GM21825 (cell line): ENCODE measurements around the gene KRTAP10-10.
"Not testable (repeated sequence)": the region's sequence is repeated elsewhere in the genome, so short reads cannot be mapped to it uniquely, and the experiment has no call there.

Experiments
- ATAC-seq: cut with Tn5 transposase; IDR thresholded peaks from one replicate; pipeline ENCODE4 v1.9.1; 2021; ENCODE audit warnings: mild to moderate bottlenecking, moderate library complexity; ENCODE audit not compliant: unreplicated experiment

Gene KRTAP10-10, protein sequence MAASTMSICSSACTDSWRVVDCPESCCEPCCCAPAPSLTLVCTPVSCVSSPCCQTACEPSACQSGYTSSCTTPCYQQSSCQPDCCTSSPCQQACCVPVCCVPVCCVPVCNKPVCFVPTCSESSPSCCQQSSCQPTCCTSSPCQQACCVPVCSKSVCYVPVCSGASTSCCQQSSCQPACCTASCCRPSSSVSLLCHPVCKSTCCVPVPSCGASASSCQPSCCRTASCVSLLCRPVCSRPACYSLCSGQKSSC

DNA sequence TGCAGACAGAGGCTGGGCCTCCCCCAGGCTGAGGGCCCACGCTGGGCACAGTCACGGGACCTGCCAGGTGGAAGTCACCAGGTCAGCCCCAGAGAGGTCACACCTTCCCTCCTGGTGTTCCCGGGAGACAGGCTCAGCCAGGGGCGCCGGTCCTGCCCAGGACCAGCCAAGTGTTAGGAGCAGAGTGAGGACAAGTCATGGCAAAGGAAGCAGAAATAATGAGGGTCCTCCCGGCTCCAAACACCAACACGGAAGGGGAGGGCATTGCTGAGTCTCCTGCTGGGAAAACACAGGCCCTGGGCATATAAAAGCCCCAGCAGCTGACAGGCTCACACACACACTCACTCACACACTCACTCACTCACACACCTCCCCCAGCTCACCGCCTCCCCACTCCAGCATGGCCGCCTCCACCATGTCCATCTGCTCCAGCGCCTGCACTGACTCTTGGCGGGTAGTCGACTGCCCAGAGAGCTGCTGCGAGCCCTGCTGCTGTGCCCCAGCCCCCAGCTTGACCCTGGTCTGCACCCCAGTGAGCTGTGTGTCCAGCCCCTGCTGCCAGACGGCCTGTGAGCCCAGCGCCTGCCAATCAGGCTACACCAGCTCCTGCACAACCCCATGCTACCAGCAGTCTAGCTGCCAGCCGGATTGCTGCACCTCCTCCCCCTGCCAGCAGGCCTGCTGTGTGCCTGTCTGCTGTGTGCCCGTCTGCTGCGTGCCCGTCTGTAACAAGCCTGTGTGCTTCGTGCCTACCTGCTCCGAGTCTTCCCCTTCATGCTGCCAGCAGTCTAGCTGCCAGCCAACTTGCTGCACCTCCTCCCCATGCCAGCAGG, at the start of gene KRTAP10-10:
Gene KRTAP10-10, plus strand, starts transcription at position 339 of the 833 bp plus-strand sequence. Its CDS starts 62 bp downstream, at position 401.
- ATAC-seq: no peak

DNA sequence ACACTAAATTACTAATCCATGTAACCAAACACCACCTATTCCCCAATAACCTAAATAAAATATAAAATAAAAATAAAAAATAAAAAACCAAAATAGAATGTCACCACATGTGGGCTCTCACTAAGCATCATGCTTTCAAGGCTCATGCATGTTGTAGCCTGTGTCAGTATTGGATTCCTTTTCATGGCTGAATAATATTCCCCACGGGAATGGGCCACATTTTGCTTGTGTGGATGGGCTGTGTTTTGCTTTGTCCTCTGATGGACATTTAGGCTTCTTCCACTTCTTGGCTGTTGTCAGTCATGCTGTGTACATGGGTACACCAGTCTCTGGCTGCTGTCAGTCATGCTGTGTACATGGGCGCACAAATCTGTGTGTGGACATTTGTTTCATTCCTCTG, 48.1 kb upstream of the KRTAP10-10 start:
- ATAC-seq: no peak

DNA sequence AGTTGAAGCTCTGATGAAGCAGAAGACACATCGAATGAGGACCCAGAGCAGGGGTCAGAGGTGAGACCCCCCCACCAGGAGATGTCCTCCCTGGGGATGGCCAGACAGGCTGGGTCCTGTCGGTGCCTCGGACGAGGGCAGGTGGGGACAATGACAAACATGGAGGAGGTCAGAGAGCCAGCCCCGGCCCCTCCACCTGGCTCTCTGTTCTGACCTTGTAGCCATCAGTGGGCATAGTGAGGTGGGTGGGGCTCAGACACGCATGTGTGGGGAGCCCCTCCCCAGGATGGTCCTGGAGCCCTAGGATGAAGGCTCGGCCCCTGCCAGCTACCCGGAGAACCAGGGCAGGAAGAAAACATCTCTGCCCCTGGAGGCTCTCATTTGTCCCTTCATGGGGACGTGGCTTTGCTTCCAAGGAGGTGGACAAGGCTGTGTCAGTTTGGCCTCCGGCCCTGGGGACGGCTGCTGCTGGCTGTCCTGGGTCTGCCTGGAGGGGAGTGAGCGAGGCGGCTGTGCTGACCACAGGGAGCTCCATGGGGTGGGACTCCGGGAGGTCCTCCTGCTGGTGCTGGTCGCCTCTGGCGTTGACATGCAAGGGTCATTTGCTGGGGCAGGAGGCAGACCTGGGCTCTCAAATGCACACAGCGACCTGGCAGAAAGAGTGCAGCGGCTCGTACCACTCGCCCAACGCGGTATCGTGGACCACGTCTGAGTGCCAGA, 47.4 kb upstream of the KRTAP10-10 start:
- ATAC-seq: no peak

DNA sequence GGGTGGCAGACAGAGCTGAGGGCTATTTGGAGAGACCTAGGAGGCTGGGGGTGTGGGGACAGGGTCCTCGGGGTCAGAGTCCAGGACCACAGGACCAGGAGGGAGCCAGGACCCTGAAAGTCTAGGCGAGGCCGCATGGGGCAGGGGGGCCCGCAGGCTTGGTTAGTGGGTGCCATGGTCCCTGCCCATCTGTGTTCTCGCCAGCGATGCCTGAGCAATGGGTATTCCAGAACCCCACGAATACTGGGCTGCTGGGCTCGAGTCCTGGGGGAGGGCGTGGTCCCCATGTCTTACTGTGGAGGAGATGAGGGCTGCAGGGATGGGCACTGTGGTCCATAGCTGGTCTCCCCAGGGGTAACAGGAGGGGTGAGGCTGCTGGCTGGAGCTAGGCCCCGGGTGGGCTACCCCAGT, 46.8 kb upstream of the KRTAP10-10 start:
- no peak for ATAC-seq

DNA sequence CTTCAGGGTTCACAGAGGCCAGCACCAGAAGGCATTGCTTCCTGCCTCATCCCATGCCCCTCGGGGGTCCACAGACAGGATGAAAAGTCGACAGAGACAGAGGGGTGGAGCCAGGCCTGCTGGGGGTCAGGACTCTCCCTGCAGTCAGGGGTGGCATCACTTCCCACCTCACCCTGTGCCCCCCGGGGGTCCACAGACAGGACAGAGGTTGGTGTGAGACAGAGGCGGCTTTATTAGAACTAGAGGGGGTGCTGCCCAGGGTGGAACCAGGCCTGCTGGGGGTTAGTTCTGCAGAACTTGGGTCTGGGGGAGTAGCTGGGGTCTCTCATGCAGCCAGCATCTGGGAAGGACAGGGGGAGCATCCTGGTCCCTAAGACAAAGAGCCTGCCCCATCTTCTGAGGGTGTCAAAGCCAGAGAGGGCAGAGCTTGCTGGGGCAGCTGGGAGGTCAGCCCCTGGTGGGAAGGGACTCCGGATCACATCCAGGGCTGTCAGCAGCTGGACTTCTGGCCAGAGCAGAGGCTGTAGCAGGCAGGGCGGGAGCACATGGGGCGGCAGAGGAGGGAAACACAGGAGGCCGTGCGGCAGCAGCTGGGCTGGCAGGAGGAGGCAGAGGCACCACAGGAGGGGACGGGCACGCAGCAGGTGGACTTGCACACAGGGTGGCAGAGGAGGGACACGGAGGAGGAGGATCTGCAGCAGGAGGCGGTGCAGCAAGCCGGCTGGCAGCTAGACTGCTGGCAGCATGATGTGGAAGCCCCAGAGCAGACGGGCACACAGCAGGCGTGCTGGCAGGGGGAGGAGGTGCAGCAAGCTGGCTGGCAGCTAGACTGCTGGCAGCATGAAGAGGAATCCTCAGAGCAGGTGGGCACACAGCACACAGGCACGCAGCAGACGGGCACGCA, 46.0 kb upstream of the KRTAP10-10 start:
- ATAC-seq: not testable (repeated sequence)

- ATAC-seq: not testable (repeated sequence)
Measured at GRCh38 chr21:44591801-44592130, 45.4 kb upstream of the KRTAP10-10 start.

- ATAC-seq: no peak
Measured at GRCh38 chr21:44592446-44593311, 44.5 kb upstream of the KRTAP10-10 start, which contains the start of gene KRTAP10-6. KRTAP10-6 (minus strand) TSS chr21:44592505; CDS start chr21:44592484, 21 bp downstream.

DNA sequence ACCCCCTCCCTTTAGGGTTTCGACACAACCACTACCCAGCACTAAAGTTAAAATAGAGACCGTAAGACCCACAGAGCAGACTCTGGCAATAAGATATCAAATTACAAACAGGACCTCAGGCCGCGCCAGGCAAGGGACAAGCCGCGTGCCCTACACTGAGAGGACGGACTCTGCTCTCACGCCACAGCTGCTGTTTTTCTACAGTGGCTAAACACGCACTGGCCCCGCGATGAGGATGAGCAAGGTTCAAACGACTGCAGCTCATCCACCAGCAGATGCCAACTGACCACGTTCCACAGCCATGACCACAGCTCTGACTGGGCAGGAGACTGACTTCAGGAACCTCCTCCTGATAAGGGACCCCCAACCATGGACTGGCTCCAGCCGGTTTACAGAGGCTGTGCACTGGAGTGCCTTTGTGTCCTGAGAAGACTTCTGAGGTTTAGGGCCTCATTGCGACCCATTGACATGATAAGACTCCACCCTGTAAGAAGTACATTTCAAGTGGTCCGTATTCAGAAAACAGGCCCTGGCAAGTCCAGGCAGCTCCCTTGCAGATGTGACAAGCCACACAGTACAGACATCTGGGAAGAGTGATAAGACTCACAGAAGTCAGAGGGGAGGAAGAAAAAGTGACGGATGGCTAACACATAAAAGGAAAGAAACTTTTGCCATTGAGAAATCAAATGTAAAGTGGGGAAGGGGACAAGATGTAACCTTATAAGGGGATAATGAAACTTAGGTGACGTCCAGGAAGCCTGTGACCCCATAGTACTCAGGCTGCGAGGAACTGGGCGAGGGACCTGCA, 43.4 kb upstream of the KRTAP10-10 start:
- ATAC-seq: no peak

GRCh38 chr21:44594406-44594916, 42.7 kb upstream of the KRTAP10-10 start:
- no peak for ATAC-seq

GRCh38 chr21:44595524-44595923, 41.6 kb upstream of the KRTAP10-10 start:
- ATAC-seq: no peak

DNA sequence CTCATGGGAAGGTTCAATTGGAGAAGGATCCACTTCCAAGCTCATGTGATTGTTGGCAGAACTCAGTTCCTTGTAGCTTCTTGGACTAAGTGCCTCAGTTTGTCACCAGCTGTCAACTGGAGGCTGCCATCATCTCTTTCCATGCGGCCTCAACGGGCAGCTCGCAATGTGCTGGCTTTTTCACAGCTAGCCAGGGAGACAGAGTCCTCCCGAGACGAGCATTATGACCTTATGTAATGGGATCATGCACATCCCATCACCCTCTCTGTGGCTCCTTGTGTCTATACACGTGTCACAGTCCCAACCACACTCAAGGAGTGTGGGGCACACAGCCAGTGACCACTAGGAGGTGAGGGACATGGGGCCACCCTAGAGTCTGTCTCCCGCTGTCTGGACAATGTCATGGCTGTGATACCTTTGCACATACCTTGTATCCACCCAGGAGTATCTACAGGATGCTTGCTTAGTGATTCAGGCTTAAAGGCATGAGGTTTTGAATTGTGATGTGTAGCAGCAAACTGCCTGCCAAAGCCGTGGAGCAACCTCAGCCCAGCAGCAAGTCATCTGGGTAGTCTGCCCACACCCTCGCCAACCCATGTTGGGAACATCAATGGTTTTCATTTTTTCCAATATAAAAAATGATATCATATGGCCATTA, 41.0 kb upstream of the KRTAP10-10 start:
- ATAC-seq: no peak

GRCh38 chr21:44598061-44598460, 39.1 kb upstream of the KRTAP10-10 start:
- no peak for ATAC-seq

DNA sequence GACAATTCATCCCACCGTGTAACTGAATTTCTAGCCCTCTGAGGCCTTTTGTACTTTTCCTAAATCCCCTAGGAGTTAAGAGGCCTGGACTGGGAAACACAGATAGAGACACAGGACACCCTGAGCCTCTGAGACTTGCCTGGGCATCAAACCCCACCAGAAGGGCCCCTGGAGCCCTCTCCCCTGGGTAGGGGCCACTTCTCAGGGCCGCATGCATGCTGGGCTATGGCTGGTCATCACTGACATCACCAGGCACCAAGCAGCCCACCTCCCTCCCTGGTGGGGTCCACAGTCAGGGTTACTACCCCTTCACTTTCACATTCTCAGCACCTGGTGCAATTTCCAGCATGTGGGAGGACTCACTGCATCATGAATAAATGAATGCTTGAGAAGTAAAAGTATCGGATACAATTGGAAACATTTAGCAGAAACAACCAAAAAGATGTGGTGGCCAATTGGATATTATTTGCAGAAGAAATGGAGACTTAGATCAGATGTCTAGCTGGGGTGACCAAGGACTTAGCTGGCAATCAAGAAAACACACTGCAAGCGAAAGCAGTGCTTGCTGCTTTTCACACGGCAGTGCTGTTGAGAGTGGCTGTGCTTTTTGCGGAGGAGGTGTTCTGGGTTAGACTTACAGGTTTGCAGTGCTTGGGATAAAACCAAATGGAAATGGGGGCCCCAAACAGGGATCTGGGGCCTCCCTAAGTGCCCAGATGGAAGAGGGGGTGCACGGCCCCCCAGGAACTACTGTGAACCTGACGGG, 37.7 kb upstream of the KRTAP10-10 start:
- no peak for ATAC-seq

GRCh38 chr21:44600118-44600978, 36.8 kb upstream of the KRTAP10-10 start, which contains the start of gene KRTAP10-7:
KRTAP10-7 (plus strand) TSS chr21:44600597; CDS start chr21:44600622, 25 bp downstream.
- ATAC-seq: not testable (repeated sequence)

GRCh38 chr21:44601091-44601490, 36.1 kb upstream of the KRTAP10-10 start:
- ATAC-seq: not testable (repeated sequence)
